Measurements from ENCODE around the gene SCUBE1.

SCUBE1 gene

DNA sequence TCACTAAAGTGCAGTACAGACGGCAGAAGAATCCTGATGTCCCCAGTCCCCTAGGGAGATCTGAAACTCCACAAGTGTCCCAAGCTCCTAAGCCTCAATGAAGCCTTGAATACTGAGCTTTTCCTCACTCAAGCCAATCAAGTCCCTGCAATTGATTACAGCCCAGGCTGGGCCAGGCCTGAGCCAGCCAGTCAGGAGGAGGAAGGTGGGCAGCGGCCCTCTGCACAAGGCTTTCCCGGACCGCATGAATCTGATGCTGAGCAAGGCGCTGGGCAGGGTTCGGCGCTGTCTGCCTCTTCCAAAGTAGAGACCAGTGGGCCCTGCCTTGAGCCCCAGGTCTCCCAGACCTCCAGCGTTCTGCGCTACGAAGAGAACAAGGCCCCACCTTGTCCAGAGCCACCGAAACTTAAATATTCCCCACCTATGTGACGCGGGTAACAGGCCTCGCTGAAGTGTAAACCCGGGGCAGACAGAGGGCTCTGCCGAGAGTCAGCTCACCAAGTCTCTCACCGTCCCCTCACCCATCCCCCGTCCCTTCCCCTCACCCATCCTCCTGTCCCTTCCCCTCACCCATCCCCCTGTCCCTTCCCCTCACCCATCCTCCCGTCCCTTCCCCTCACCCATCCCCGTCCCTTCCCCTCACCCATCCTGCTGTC, 63.2 kb downstream of the SCUBE1 start:
- Histone ChIP-seq H3K27ac (no peak overlapping the region), H3K4me3 (no peak overlapping the region)
- DNase-seq (ENCODE audit: low spot score), result no peak
- TF ChIP-seq, protein P1, sequence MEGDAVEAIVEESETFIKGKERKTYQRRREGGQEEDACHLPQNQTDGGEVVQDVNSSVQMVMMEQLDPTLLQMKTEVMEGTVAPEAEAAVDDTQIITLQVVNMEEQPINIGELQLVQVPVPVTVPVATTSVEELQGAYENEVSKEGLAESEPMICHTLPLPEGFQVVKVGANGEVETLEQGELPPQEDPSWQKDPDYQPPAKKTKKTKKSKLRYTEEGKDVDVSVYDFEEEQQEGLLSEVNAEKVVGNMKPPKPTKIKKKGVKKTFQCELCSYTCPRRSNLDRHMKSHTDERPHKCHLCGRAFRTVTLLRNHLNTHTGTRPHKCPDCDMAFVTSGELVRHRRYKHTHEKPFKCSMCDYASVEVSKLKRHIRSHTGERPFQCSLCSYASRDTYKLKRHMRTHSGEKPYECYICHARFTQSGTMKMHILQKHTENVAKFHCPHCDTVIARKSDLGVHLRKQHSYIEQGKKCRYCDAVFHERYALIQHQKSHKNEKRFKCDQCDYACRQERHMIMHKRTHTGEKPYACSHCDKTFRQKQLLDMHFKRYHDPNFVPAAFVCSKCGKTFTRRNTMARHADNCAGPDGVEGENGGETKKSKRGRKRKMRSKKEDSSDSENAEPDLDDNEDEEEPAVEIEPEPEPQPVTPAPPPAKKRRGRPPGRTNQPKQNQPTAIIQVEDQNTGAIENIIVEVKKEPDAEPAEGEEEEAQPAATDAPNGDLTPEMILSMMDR (IDR thresholded peaks at IDR 0.05), result no peak

DNA sequence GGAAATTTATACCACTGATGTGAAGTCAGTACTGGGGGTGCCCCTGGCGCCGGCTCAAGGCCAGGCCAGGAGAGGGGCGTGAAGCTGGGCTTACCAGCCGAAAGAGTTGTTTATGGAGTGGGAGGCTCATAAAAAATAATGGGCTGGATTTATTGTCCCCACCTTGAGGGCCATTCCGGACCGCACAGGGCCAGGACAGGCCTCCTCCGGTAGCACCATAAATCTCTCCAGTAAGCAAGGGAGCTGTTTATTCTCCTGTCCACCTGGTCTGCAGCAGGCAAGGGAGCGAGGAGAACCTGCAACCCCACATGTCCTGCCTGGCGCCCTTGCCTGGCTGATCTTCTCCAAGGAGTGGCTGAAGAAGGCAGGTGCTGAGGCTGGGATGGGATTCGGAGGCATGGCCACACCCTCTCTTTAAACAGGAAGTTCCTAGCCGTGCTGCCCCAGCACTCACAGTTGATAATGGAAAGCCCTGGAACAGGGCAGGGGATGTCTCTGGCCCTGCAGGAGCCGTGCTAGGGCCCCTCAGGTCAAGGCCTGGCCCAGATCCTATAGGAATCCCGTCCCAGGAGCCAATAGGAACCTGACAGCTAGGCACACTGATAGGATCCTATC, 65.1 kb downstream of the SCUBE1 start:
- no peak overlapping the region for H3K27ac ChIP-seq
- TF ChIP-seq, protein P1 (IDR thresholded peaks at IDR 0.05), result no peak
- no peak overlapping the region for H3K4me3 ChIP-seq
- DNase-seq (ENCODE audit: low spot score), result no peak

DNA sequence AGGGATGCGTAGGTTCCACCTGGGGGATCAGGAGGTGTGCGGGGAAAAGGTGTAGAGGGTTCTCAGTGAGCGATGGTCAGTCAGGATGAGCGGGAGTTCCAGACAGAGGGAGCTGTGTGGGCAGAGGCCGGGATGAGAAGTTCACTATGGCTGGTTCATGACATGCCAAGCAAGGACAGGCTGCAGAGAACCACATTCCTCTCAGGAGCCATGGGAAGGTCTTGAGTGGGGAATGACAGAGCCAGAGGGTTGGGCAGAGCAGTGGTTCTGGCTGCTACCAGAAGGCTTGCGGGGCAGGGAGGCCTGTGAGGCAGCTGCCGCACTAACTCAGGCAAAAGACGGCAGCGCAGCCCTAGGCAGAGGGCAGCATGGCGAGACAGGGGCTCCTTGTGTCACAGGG, 66.1 kb downstream of the SCUBE1 start:
- DNase-seq (ENCODE audit: low spot score), result no peak
- Histone ChIP-seq H3K27ac (no peak overlapping the region), H3K4me3 (no peak overlapping the region)
- TF ChIP-seq, protein P1 (IDR thresholded peaks at IDR 0.05), result no peak

DNA sequence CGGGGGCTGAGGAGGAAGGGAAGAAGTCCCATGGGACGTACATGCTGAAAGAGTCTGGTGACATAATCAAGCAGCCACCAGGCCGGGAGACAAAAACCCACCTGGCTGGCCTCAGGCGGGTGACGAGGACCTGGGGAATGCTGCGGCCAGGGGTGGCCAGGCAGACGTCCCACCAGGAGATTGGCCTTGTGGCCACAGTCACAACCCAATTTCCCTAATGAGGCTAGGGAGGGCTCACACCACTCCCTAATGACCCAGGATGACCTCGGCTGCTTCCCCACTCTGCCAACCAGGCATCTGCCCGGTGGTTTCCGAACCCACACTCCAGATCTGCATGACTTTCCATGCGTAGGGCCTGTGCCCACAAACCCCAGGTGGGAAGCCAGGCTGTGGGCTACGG, 66.9 kb downstream of the SCUBE1 start:
- Histone ChIP-seq H3K27ac (no peak overlapping the region), H3K4me3 (no peak overlapping the region)
- DNase-seq (ENCODE audit: low spot score), result no peak
- TF ChIP-seq, protein P1 (IDR thresholded peaks at IDR 0.05), result no peak

DNA sequence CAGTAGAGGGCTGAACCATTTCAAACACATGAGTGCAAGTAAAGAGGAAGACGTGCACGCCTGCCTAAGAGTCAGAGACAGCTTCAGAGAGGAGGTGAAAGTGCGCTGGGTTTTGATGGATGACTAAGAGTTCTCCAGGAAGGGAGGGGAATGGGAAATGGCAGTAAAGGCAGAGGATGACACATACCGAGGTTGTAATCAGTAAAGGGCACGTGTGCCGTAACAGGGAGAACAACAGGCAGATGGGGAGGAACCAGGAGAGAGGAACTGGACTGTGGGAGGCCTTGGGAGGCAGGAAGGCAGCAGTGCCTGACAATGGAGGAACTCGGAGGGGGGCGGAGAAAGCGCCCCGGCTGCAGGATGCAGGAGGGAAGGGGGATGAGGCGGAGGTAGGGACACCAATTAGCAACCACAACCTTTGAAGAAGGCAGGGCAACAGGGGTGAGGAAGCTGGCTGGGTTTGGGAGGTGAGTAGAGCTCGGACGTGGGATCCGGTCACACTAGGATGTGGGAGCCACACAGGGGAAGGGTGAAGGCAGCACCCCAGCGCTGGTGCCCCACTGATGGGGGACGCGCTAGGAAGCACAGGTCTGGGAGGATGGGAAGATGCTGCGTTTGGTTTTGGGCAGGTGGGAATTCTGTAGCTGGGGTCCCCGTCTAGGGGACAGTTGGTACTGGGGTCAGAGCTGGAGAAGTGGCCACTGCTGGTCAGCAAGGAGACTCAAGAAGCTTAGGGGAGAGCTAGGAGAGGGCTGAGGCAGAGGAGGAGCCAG, 67.4 kb downstream of the SCUBE1 start:
- TF ChIP-seq, protein P1 (IDR thresholded peaks at IDR 0.05), result no peak
- Histone ChIP-seq H3K27ac (no peak overlapping the region), H3K4me3 (no peak overlapping the region)
- no peak for DNase-seq (ENCODE audit: low spot score)

DNA sequence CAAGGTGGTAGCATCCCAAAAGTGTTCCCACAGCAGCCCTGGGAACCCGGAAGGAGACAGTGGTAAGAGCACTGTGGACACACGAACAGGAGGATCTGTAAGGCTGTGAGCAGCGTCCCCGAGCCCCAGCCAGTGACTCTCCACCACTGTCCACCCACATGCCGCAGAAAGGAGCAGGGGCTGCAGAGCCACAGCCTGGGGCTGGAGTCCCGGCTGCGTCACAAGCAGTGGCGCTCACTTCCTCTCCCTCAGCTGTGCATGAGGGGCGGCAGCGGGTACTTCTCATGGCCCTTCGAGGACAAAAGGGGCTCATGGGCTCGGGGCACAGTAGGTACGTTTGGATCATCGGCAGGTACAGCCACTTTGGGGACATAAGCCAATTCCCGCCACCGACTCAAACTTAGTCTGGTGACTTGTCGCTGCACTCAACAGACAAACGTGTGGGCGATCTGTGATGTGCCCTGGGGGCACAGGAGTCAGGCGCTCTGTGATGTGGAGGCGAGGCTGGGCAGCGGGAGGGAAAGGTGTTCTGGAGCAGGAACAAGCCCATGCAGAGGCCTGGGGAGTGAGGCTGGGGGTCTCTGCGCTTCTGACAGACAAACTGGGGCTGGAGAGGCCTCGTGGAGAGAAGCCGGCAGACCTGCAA, 68.5 kb downstream of the SCUBE1 start:
- Histone ChIP-seq H3K4me3 (no peak overlapping the region), H3K27ac (no peak overlapping the region)
- DNase-seq (ENCODE audit: low spot score), result no peak
- TF ChIP-seq, protein P1 (IDR thresholded peaks at IDR 0.05), result no peak

Data from coronary artery (tissue), 2 donors.